ENCODE results near the gene RBPJ.
"Not testable (repeated sequence)": the region's sequence is repeated elsewhere in the genome, so short reads cannot be mapped to it uniquely, and the experiment has no call there.

The RBPJ gene

DNA sequence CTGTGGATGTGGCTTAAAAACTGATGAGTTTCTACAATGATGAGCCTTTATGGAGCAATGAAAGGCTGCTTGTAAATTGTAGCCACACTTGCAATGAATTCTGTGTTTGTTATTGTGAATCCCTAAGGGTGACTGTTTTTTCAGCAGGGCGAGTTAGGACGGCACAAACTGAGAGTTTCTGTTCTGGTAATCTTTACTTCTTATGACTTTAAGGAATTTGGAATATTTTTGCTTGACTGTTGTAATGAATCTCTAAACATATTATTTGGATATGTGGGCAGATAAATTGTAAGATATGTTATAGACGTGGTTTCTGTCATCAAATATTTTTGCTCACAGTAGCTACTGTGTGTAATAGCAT, 22.2 kb downstream of the RBPJ start:
- no peak for DNase-seq

GRCh38 chr4:26344901-26345564, 24.2 kb downstream of the RBPJ start:
- no peak for DNase-seq

- no peak for DNase-seq
Measured at GRCh38 chr4:26345565-26345938, 24.7 kb downstream of the RBPJ start.

DNA sequence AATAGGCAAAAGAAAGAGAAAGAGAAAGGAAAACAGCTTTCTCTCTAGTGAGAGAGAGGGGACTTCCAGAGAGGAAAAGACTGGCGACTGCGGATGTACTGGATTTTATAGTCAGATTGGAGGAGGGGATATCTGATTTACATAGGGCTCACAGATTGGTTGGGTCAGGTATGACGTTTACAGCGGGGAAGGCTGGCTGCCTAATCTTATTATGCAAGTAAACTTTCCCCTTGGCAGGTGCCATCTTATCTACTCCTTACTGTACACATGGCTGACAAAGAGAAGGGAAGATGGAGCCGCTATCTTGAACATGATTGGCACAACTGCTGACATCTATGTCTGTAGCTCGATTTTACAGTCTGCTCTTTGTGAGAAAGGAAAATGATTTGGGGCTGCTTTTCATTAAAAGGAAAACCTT, 25.4 kb downstream of the RBPJ start:
- DNase-seq: peak; percentile 44

- no peak for DNase-seq
Measured at GRCh38 chr4:26349496-26349895, 28.7 kb downstream of the RBPJ start.

GRCh38 chr4:26351685-26352084, 30.9 kb downstream of the RBPJ start:
- DNase-seq: no peak

DNA sequence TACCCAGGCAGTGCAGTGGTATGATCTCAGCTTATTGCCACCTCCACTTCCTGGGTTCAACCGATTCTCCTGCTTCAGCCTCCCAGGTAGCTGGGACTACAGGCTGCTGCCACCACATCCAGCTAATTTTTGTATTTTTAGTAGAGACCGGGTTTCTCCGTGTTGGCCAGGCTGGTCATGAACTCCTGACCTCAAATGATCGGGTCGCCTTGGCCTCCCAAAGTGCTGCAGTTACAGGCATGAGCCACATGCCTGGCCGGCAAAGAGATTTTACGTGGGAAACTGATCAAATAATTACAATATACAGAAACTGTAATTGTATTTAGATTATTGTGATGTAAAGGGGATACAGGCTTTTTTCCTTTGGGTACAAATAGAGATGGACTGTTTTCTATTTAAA, 33.7 kb downstream of the RBPJ start:
- DNase-seq: no peak

- no peak for DNase-seq
Measured at GRCh38 chr4:26355392-26356052, 34.7 kb downstream of the RBPJ start.

- DNase-seq: no peak
Measured at GRCh38 chr4:26356081-26356501, 35.3 kb downstream of the RBPJ start.

DNA sequence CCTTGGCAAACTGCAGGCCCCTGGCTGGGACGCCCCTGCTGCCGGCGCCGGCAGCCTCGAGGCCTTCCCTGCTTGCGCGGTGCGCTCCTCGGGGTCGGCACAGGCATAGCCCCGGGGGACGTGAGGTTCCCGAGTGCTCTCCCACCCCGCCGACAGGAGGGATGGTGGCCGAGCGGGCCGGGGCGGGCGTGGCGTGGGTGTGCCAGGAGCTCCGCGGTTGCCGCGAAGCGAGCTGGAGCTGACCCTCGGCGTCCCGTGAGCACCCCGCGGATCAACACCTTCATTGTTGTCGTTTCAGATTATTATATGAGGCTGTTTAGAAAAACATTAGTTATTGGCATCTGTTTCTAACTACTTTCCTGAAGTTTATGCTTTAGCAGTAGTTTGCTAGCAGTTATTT, 38.7 kb downstream of the RBPJ start:
- DNase-seq: not testable (repeated sequence)

DNA sequence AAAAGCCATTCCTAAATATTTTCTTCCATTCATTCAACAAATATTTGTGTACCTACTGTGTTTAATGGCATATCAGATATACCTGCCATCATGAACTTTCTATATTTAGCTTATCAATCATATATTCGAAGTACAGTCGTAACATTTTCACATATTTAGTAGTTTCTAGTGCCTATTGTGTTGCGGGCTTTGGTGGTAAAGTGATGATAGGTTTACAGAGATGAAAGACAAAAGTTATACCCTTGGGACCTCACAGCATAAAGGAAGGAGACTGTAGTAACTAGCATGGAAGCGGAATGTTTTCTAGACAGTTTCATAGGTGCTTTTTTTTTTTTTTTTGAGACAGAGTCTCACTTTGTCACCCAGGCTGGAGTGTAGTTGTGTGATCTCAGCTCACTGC, 39.5 kb downstream of the RBPJ start:
- no peak for DNase-seq

DNA sequence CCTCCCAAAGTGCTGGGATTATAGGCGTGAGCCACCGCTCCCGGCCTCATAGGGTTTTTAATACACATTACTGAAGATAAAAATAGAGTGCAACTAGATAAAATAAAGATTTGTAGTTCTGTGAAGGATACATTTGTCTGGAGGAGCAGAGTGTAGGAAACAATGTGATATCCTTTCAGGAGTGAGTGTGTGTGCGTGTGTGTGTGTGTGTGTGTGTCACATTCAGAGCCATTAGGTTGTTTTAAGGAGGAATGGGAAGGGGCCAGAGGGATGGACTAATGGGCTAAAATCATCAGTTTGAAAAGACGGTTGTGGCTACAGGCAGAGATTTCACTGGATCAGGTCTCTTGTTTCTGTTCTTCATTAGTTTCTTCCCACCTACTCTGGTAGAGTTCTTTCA, 40.0 kb downstream of the RBPJ start:
- no peak for DNase-seq

GRCh38 chr4:26361297-26361696, 40.5 kb downstream of the RBPJ start:
- no peak for DNase-seq

GRCh38 chr4:26362745-26363439, 42.1 kb downstream of the RBPJ start:
- no peak for DNase-seq

DNA sequence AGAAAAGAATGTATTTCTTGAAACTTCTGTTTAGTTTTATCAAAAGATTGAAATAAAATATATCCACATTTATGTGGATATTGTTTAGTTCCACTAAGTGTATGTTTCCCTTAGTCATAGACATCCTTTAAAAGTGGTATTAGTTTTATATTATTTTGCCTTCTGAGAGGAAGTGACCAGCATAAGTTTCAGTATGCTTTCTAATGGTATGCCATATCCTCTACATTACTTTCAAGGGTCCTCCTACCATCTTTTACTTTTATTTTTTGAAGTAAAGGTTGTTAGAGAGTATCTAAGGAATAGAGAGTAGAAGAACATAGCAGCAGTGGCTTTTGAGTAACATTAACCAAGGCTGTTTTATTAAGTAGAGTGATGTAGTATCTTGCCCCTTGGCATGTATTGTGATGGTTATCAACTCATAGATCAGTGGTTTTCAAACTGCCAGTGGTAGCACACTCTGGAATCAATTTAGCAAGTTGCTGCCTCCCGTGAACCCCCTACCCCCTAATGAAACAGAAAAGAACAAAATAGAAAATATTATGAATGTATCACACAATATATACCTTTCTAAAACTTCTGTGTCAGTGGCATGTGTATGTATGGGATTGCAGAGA, 44.8 kb downstream of the RBPJ start:
- DNase-seq: no peak

DNA sequence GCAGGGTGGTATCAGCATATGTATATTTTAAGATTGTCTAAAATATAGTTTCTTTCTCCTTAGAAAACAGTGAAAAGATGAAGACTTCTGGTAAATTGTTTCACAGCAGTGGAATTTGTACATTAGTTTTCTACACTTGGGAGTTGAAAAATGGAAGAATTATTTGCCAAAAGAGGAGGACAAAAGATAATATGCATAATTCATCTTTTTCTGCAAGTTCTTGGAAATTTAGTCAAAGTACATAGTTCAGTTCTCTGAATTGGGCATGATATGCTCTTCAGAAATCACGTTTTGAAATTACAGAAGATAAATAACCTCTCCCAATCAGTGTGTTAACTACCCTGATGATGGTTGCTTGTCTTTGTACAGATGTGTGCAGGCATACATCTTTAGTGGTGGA, 47.0 kb downstream of the RBPJ start:
- no peak for DNase-seq

GRCh38 chr4:26368685-26369084, 47.9 kb downstream of the RBPJ start:
- DNase-seq: no peak

DNA sequence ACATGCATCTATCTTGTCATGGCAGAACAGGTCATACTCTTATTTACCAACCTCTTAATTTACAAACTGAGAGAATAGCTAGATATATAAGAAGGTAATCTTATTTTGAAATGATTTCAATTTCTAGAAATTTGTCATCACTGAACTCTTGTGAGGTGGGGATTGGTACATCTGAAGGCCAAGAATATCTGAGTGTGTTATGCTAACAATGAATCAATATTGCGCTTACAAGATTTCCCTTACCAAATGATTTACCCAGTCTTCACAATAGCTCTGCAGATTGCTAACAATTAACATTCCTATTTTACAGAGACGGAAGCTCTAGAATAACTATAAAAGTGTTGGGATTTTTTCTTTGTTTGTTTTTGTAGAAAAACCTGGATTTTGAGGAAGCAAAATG, 48.3 kb downstream of the RBPJ start:
- DNase-seq: no peak

DNA sequence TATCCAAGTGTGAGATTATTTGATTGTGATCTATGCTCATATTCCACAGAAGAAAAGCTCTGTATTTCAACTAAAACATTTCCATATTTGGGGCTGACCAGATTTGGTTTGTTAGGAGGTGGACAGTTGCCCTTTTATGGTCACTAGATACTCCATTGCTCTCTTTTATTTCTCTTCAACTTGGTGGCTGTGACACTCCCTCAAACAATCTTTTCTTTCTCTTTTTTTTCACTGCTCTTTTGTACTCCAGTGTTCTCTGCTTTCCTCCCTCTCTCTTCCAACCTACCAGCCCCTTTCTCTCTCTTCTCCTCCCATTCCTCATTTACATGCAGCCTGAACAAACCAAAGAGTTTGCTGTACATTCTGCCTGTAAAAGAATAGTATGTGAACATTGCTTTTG, 48.8 kb downstream of the RBPJ start:
- no peak for DNase-seq

DNA sequence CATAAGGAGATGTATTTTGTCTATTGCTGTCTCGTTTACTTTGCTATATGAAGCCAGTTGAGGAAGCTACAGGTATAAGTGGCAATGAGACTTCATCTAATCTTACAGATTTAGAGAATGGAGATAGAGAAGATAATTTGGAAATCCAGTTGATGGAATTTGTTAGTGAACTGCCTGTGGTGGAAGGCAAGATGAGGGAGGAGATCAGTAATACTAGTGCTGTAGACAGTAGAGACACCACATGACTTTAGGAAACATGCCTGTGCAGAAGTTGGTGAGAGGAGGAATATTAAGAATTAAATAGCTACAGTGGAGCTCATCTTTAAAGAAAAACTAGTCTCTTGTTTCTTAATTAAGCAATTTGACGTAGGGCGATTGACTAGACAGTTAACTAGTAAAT, 51.3 kb downstream of the RBPJ start:
- DNase-seq: no peak

DNA sequence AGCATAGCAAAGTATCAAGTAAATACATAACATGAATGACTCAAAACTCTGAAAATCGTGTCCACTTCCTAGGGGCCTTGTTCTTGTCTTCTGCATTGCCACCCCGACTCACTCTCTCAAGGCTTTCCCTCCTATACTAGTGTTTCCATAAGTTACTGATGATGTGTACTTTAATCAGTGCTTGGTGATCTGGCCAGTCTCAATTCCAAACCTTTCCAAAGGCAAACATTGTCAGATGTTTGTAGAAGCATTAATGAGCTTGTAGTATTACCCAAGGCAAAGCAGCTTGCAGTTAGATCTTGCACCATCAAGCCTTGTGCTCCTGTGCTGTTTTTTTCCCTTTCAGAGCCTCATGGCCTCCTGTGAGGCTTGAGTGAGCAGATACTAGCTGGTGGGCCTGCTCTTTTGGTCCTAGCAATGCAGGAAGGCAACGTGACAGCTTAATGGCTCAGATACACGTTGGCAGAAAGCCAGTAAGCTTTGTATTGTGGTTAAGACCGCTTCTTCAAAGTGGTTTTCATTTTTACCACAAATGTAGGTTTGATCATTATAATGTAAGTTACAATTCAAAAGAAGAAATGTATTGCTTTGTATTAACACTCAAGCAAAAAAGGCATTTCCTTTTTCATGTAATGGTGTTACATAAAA, 51.8 kb downstream of the RBPJ start:
- DNase-seq: peak; percentile 73

- no peak for DNase-seq
Measured at GRCh38 chr4:26375551-26375950, 54.7 kb downstream of the RBPJ start.

All from CD4-positive, alpha-beta T cell treated with Interleukin-21 for 1 hour (primary cell).